ENCODE results near the gene TADA3. TPM values are rescaled to one million over a fixed set of nuclear protein-coding genes. Genes with fewer than 3 reads are reported as not detected.

The TADA3 gene
- total and polyA plus RNA-seq, 9 donors = 45.5 to 77.9 (median 60.3) TPM

DNA sequence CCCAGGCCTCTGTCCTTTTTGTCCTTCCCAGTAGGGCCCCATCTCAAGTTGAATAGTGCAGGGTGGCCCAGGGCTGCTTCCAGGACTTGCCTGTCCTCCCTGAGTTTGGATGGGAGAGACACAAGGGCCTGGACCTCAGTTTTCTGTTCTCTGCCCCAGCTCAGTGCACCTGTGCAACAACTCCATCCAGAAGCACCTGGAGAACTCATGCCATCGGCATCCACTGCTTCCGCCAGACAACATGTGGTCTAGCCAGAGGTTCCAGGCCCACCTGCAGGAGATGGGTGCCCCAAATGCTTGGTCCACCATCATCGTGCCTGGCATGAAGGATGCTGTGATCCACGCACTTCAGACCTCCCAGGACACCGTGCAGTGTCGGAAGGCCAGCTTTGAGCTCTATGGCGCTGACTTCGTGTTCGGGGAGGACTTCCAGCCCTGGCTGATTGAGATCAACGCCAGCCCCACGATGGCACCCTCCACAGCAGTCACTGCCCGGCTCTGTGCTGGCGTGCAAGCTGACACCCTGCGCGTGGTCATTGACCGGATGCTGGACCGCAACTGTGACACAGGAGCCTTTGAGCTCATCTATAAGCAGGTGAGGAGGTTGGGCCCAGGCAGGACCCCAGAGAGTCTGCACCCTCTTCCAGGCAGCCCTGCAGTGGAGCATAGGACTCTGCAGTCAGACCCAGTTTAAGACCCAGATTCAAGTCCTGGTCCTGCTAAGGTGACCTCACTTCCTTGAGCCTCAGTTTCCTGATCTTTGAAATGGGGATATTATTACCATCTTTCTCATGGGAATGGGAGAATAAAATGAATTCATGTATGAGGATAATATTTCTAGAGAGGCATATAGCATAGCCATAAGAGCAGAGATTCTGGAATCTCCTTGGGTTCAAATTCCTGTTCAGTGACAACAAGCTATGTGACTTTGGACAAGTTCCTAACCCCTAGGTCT lies 36.8 kb upstream of the TADA3 start:
- H3K36me3 ChIP-seq = no peaks in the 10 kb centered on the region
- DNase-seq = no peak
- TF ChIP-seq CTCF (IDR thresholded peaks at IDR 0.05) = no peak
- TF ChIP-seq POLR2A (IDR thresholded peaks at IDR 0.05) = no peak
- TF ChIP-seq EP300 (IDR thresholded peaks at IDR 0.05) = no peak

DNA sequence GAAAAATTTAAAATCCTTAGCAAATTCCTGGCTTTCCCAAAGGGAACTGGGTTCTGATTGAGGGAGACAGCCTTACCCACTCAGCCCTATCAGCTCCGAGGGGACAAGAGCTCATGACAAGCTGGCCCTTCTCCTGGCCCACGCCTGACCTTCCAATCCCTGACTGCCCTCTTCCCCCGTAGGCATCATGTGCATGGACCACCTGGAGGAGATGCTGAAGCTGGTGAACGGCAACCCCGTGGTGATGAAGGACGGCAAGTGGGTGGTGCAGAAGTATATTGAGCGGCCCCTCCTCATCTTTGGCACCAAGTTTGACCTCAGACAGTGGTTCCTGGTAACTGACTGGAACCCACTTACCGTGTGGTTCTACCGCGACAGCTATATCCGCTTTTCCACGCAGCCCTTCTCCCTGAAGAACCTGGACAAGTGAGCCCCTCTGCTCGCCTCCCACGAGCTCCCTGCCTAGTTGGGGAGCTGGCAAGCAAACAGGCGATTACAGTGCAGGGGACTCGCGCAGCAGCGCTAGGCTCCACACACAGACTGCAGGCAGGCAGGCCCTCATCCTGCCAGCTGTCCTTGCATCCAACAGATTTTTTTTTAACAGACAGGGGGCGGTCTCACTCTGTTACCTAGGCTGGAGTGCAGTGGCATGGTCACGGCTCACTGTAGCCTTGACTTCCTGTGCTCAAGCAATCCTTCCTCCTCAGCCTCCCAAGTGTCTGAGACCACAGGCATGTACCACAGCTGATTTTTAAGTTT lies 34.7 kb upstream of the TADA3 start:
- WGBS, 3 donors = 71 to 82% (median 75%) methylated on average over 20 of the region's 20 CpGs
- TF ChIP-seq EP300 (IDR thresholded peaks at IDR 0.05) = no peak
- TF ChIP-seq CTCF (IDR thresholded peaks at IDR 0.05) = no peak
- TF ChIP-seq POLR2A (IDR thresholded peaks at IDR 0.05) = no peak
- Histone ChIP-seq H3K36me3 (no peaks in the 10 kb centered on the region), H3K9me3 (no peaks in the 10 kb centered on the region), H3K4me1 (ENCODE audit: insufficient read depth) (no peaks in the 10 kb centered on the region), H3K27me3 (no peaks in the 10 kb centered on the region), H3K4me3 (no peak overlapping the region), H3K27ac (no peak overlapping the region)
- no peak for DNase-seq
- intact Hi-C loops (cut with DNase I) = no loop called here

More for the DNA sequence above, 36.8 kb upstream of the TADA3 start:
- H3K4me1 ChIP-seq (ENCODE audit: insufficient read depth) = no peaks in the 10 kb centered on the region
- 92 to 95% (median 93%) methylated on average over 17 of the region's 17 CpGs for WGBS, 3 donors
- H3K9me3 ChIP-seq = no peaks in the 10 kb centered on the region
- no peaks in the 10 kb centered on the region for H3K27me3 ChIP-seq
- intact Hi-C loops (cut with DNase I) = no loop called here
- H3K27ac ChIP-seq = no peak overlapping the region
- H3K4me3 ChIP-seq = no peak overlapping the region

- H3K4me1 ChIP-seq (ENCODE audit: insufficient read depth) = no peaks in the 10 kb centered on the region
- H3K27me3 ChIP-seq = no peaks in the 10 kb centered on the region
- no peak for DNase-seq
- intact Hi-C loops (cut with DNase I) = no loop called here
- TF ChIP-seq EP300 (IDR thresholded peaks at IDR 0.05) = no peak
- TF ChIP-seq POLR2A (IDR thresholded peaks at IDR 0.05) = no peak
- TF ChIP-seq CTCF (IDR thresholded peaks at IDR 0.05) = no peak
- H3K36me3 ChIP-seq = no peaks in the 10 kb centered on the region
- 55 to 75% (median 58%) methylated on average over 9 to 14 of the region's 14 CpGs for WGBS, 3 donors
- H3K9me3 ChIP-seq = no peaks in the 10 kb centered on the region
- H3K4me3 ChIP-seq = no peak overlapping the region
- no peak overlapping the region for H3K27ac ChIP-seq
Measured at GRCh38 chr3:9825451-9826040, 33.3 kb upstream of the TADA3 start.

DNA sequence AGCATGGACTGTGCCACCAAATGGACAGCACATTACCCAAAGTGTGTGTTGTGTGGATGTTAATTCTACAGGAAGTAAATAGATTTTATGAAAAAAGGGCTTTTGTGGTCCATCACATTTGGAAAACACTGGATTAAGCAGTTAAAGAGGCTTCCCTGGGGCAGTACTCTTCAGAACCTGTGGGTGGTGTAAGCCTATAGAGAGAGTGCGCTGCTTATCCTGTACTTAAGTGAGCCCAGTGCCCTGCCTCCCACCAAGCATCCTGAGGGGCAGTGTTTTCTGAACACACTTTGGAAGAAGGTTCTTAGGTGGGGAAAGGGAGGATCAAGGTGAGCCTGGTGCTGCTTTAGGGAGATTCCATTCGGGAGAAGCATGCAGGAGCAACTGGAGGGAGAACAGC lies 28.7 kb upstream of the TADA3 start:
- TF ChIP-seq EP300 (IDR thresholded peaks at IDR 0.05) (no peak), POLR2A (IDR thresholded peaks at IDR 0.05) (no peak), CTCF (IDR thresholded peaks at IDR 0.05) (no peak)
- no peak overlapping the region for H3K4me3 ChIP-seq
- H3K4me1 ChIP-seq (ENCODE audit: insufficient read depth) = no peaks in the 10 kb centered on the region
- H3K9me3 ChIP-seq = no peaks in the 10 kb centered on the region
- 60 to 78% (median 74%) methylated on average over 2 of the region's 2 CpGs for WGBS, 3 donors
- no peak for DNase-seq
- H3K36me3 ChIP-seq = no peaks in the 10 kb centered on the region
- H3K27ac ChIP-seq = no peak overlapping the region
- no peaks in the 10 kb centered on the region for H3K27me3 ChIP-seq
- intact Hi-C loops (cut with DNase I) = no loop called here
